ENCODE data around the gene MAPKAPK3. TPM values are rescaled to one million over a fixed set of nuclear protein-coding genes. Genes with fewer than 3 reads are reported as not detected.

The MAPKAPK3 gene
- total and polyA plus RNA-seq, 2 donors (not counting 3 experiments of a cell fraction or from before 2014, with no cell fraction given), result 21.3 to 30.5 TPM

- TF ChIP-seq POLR2AphosphoS5 (IDR thresholded peaks at IDR 0.05; ENCODE audit: insufficient read depth, low read depth, low read length) (no peak), CTCF (IDR thresholded peaks at IDR 0.05; ENCODE audit: extremely low read depth in 1 of 2, insufficient read depth in 1 of 2, low read depth in 1 of 2, low read length in 2 of 2) (no peak), JUN (IDR thresholded peaks at IDR 0.05; ENCODE audit: borderline replicate concordance, insufficient read depth, insufficient read length, low read depth) (no peak), FOS (IDR thresholded peaks at IDR 0.05; ENCODE audit: borderline replicate concordance, insufficient read depth, low read length) (no peak), MAX (IDR thresholded peaks at IDR 0.05; ENCODE audit: insufficient read depth, insufficient read length) (no peak), POLR2A (IDR thresholded peaks at IDR 0.05; ENCODE audit: low read depth, low read length) (no peak), GATA2 (IDR thresholded peaks at IDR 0.05; ENCODE audit: insufficient read depth, insufficient read length, low read depth, low read length) (no peak), MYC (IDR thresholded peaks at IDR 0.05; ENCODE audit: low read depth, low read length) (no peak), EZH2 (IDR thresholded peaks at IDR 0.05; ENCODE audit: borderline replicate concordance, low read depth, low read length, severe bottlenecking) (no peak)
- no peaks in the 10 kb centered on the region for H3K9me3 ChIP-seq (replicated peaks; ENCODE audit: control insufficient read depth, insufficient read depth, low read length)
- no peak overlapping the region for H3K4me3 ChIP-seq (replicated peaks in 1 of 3; ENCODE audit: insufficient read depth in 1 of 3, low read depth in 1 of 3, low read length in 3 of 3)
- DNase-seq (ENCODE audit: low read depth, low spot score), result no peak
- intact Hi-C loops (cut with micrococcal nuclease) (no loop called here), dilution Hi-C loops (cut with MboI; ENCODE audit: extremely low pct_ligation_motif_present, low sequenced_read_pairs) (no loop called here)
- no peaks in the 10 kb centered on the region for H3K9me1 ChIP-seq (replicated peaks; ENCODE audit: control insufficient read depth, extremely low read depth, insufficient read depth, low read length)
- ChIA-PET POLR2A (no interaction called here), CTCF (no interaction called here)
- no peaks in the 10 kb centered on the region for H3K27me3 ChIP-seq (ENCODE audit: control insufficient read depth in 2 of 2, insufficient read depth in 2 of 2, low read length in 2 of 2)
- no peaks in the 10 kb centered on the region for H4K20me1 ChIP-seq (replicated peaks; ENCODE audit: control insufficient read depth, extremely low read depth, insufficient read depth, low read length)
- H3K27ac ChIP-seq (ENCODE audit: insufficient read depth, low read depth, low read length), result no peak overlapping the region
- peaks cover 10% of the 10 kb centered on the region for H3K4me1 ChIP-seq (ENCODE audit: control insufficient read depth, extremely low read depth, insufficient read depth, low read length)
- peaks cover 0 to 6% of the 10 kb centered on the region in 2 experiments for H3K36me3 ChIP-seq (ENCODE audit: control insufficient read depth in 2 of 2, extremely low read depth in 1 of 2, insufficient read depth in 2 of 2, low read length in 2 of 2)
- no peak overlapping the region for H2AFZ ChIP-seq (ENCODE audit: low read depth, low read length)
- H3K9ac ChIP-seq (replicated peaks; ENCODE audit: extremely low read depth, insufficient read depth, low read length), result no peak overlapping the region
- H3K4me2 ChIP-seq (ENCODE audit: insufficient read depth, low read length), result no peak overlapping the region
- no TSS peak for BruUV-seq (replicated peaks)
- H3K79me2 ChIP-seq (ENCODE audit: control insufficient read depth, insufficient read depth, low read length), result no peaks in the 10 kb centered on the region
- no peak for FAIRE-seq
These were observed 12.8 kb upstream of the MAPKAPK3 start for GRCh38 chr3:50604110-50604621.

Data from endothelial cell of umbilical vein (primary cell).